Vagina (tissue), 2 donors: ENCODE measurements around the gene UBE2E2.

Experiments used
- CTCF ChIP-seq, 3 experiments: fragments of 450-650 bp in 2 of 3; fragments of 200-600 bp in 1 of 3; sonication (generic) in 1 of 3; IDR thresholded peaks; one replicate each; pipeline ENCODE4 v1.5.1; 2017 to 2019; ENCODE audit warnings: antibody characterized with exemption in 3 of 3, mild to moderate bottlenecking in 2 of 3, moderate library complexity in 2 of 3
- POLR2A ChIP-seq, 2 donors: fragments of 450-650 bp; IDR thresholded peaks; one replicate each; pipeline ENCODE4 v1.6.1; 2017; ENCODE audit warnings: antibody characterized with exemption in 2 of 2, mild to moderate bottlenecking in 2 of 2, moderate library complexity in 2 of 2

- TF ChIP-seq CTCF (IDR thresholded peaks at IDR 0.05) (no peak), POLR2A (IDR thresholded peaks at IDR 0.05) (no peak)
These were observed 392.0 kb downstream of the UBE2E2 start for GRCh38 chr3:23594894-23595670.
